ENCODE measurements around the gene ASMTL.
"Not testable (repeated sequence)": the region's sequence is repeated elsewhere in the genome, so short reads cannot be mapped to it uniquely, and the experiment has no call there.

ASMTL gene

GRCh38 chrX:1387141-1387776, 65.5 kb downstream of the ASMTL start:
- DNase-seq (ENCODE audit: low read depth), result no peak

DNA sequence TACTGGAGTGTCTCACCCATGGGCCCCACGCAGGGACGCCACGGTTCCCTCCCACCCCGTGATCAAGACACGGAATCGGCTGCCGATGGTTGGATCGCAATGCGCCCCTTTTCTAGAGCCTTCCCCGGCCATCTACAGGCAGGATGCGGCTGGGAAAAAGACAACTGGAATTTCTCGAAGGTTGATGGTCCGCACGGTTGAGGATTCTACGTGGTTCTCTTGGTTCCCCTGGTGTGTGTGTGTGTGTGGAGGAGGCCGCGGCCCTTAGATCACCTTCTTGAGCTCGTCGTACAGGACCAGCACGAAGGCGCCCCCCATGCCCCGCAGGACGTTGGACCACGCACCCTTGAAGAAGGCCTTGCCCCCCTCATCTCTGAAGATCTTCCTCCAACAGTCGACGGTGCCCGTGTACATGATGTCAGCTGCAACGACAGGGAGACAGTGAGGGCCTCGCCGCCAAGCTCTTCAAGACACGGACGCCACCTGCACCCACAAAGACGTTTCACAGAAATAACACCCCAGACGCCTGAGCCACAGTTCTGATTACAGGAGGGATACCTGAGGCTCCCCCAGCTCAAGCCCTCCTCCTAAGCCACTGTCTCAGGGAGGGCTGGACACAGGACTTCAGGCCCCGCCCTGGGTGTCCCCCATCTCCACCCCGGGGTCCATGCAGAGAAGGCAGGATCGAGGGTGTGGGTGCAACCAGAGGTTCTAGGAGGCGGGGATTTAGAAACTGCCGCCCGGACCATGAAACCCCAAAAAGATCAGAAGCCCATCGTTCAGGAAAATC, 66.2 kb downstream of the ASMTL start:
- DNase-seq (ENCODE audit: low read depth), result no peak

GRCh38 chrX:1385253-1386223, 67.2 kb downstream of the ASMTL start:
- no peak for DNase-seq (ENCODE audit: low read depth)

GRCh38 chrX:1384658-1385252, 68.0 kb downstream of the ASMTL start:
- DNase-seq (ENCODE audit: low read depth), result no peak

- no peak for DNase-seq (ENCODE audit: low read depth)
Measured at GRCh38 chrX:1380672-1381233, 72.0 kb downstream of the ASMTL start.

- no peak for DNase-seq (ENCODE audit: low read depth)
Measured at GRCh38 chrX:1378306-1378759, 74.4 kb downstream of the ASMTL start.

DNA sequence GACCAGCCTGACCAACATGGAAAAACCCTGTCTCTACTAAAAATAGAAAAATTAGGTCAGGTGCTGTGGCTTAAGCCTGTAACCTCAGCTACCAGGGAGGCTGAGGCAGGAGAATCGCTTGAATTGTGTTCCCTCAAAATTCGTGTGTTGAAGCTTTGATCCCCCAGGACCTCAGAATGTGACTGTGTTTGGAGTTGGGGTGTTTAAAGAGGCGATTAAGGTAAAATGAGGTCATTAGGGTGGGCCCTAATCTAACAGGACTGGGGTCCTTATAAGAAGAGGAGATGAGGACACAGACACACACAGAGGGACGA, 84.4 kb downstream of the ASMTL start:
- DNase-seq (ENCODE audit: low read depth), result no peak

DNA sequence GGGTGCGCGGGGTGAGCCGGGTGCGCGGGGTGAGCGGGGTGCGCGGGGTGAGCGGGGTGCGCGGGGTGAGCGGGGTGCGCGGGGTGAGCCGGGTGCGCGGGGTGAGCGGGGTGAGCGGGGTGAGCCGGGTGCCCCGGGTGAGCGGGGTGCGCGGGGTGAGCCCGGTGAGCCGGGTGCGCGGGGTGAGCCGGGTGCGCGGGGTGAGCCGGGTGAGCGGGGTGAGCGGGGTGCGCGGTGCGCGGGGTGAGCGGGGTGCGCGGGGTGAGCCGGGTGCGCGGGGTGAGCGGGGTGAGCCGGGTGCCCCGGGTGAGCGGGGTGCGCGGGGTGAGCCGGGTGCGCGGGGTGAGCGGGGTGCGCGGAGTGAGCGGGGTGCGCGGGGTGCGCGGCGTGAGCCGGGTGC, 86.3 kb downstream of the ASMTL start:
- not testable (repeated sequence) for DNase-seq (ENCODE audit: low read depth)

GRCh38 chrX:1361910-1362309, 90.8 kb downstream of the ASMTL start:
- DNase-seq (ENCODE audit: low read depth), result no peak

- DNase-seq (ENCODE audit: low read depth), result no peak
Measured at GRCh38 chrX:1361275-1361674, 91.4 kb downstream of the ASMTL start.

- DNase-seq (ENCODE audit: low read depth), result no peak
Measured at GRCh38 chrX:1360171-1360570, 92.5 kb downstream of the ASMTL start.

DNA sequence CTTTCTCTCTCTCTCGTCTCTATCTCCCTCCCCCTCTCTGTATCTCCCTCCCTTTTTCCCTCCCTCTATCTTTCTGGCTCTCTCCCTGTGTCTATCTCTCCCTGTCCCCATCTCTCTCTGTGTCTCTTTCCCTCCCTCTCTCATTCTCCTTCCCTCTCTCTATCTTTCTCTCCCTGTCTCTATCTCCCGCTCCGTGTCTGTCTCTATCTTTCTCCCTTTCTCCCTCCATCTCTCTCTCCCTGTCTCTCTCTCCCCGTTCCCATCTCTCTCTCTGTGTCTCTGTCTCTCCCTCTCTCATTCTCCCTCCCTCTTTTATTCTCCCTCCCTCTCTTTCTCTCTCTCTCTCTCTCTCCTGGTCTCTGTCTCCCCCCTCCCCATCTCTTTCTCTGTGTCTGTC, 93.2 kb downstream of the ASMTL start:
- no peak for DNase-seq (ENCODE audit: low read depth)

DNA sequence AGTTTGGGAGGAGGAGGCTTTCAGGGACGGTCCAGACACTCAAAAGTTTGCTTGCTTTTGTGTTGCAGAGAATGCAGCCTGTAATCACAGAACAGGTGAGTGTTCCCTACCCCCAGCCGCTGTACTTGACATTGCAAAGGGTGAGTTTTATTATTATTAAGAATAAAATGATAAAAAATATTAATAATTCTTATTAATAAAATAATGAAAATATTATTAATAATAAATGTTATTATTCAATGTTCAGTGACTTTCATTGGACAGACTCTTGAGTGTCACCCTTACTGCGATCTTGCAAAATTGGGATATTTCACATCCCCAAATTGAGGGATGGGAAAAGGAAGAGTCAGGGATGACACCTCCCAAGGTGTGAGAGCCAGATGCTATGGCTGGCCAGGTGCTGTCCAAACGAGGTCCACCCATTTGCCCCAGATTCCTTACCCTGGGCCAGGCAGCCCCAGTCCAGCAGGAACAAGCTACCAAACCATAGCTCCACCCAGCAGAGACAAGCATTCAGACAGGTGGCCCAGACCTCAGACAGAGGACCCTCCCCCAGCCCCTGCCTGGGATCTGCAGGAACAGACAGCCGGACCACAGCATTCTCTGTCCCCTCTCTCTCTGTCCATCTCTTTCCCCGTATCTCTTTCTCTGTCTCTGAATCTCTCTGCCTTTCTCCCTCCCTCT, 93.8 kb downstream of the ASMTL start:
- DNase-seq (ENCODE audit: low read depth), result no peak

DNA sequence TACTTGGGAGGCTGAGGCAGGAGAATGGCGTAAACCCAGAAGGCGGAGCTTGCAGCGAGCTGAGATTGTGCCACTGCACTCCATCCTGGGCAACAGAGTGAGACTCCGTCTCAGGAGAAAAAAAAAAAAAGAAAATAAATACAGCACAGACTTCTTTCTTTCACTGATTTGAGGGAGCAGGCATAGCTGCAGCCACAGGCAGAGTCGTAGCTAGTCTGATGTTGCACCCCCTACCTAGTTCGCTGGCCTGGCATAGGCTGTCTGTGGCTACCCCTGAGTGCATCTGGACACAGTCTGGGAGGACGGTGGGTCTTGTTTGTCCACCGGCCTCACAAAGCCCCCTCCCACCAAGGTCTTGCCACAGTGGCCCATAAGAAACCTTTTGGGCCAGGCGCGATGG, 94.7 kb downstream of the ASMTL start:
- no peak for DNase-seq (ENCODE audit: low read depth)

GRCh38 chrX:1355131-1356046, 97.3 kb downstream of the ASMTL start:
- DNase-seq (ENCODE audit: low read depth), result no peak

DNA sequence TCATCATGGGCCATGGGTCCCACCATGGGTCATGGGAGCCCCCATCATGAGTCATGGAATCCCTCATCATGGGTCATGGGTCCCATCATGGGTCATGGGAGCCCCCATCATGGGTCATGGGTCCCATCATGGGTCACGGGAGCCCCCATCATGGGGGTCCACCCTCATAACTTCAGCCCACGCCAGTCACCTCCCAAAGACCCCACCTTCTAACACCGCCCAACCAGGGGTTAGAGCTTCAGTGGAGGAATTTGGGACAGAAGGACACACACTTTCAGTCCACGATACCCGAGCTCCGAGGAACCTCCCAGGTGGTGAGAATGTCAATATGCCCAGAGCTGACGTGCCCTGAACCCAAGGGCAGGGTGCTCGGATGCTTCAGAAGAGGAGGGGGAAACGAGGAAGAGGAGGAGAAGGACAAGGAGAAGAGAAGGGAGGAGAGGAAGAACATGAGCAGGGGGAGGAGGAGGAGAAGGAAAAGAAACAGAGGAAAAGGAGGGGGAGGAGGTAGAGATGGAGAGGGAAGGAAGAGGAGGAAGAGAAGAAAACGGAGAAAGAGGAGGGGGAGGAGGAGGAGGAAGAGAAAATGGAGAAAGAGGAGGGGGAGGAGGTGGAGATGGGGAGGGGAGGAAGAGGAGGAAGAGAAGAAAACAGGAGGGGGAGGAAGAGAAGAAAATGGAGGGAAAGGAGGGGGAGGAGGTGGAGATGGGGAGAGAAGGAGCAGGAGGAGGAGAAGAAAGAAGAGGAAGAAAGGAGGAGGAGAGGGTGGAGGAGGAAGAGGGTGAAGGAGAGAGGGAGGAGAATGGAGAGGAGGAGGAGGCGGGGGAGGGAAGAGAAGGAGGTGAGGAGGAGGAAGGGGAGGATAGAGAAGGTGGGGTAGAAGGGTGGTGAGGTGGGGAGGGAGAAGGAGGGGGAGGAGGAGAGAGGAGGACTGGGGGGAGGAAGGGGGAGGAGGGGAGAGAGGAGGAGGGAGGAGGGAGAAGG, 98.4 kb downstream of the ASMTL start:
- DNase-seq (ENCODE audit: low read depth), result no peak

Measured in stimulated activated CD8-positive, alpha-beta memory T cell treated with anti-CD3 and anti-CD28 coated beads, Interleukin-12 subunit alpha, Interleukin-12 subunit beta, amount 100 ng/mL, for 1 hour (primary cell).